GM19351 (cell line): ENCODE results near the gene HOOK2.
A peak's percentile ranks its signal among the peaks of the same experiment; 100 is the strongest.

Source experiments
- ATAC-seq: cut with Tn5 transposase; IDR thresholded peaks from one replicate; pipeline ENCODE4 v1.9.1; 2021; ENCODE audit warnings: mild to moderate bottlenecking, moderate library complexity; ENCODE audit not compliant: unreplicated experiment

Gene HOOK2

DNA sequence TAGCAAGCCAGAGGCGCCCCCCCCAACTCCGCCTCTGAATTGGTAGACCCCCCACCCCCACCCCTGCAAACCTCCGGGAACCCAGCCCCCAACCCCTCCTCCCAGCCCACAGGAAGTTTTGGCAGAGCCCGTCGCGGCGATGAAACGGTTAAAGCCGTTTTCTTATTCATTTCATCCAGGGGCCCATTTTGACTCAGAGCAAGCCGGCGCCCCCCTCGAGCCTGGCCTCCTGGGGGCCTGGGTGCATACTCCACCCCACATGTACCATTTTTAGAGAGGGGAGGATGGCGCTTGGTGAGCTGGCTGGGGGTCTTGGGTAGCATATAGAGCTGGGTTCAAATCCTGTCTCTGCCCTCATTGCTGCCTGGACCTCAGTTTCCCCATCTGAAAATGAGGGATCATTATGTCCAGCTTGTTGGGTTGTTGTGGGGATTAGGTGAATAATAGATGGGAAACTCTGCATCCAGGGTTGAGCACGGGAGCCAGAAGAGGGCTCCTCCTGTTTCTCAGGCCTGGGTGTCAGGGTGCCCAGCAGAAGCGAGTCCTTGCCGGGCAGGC, 8.0 kb upstream of the HOOK2 start:
- no peak for ATAC-seq

DNA sequence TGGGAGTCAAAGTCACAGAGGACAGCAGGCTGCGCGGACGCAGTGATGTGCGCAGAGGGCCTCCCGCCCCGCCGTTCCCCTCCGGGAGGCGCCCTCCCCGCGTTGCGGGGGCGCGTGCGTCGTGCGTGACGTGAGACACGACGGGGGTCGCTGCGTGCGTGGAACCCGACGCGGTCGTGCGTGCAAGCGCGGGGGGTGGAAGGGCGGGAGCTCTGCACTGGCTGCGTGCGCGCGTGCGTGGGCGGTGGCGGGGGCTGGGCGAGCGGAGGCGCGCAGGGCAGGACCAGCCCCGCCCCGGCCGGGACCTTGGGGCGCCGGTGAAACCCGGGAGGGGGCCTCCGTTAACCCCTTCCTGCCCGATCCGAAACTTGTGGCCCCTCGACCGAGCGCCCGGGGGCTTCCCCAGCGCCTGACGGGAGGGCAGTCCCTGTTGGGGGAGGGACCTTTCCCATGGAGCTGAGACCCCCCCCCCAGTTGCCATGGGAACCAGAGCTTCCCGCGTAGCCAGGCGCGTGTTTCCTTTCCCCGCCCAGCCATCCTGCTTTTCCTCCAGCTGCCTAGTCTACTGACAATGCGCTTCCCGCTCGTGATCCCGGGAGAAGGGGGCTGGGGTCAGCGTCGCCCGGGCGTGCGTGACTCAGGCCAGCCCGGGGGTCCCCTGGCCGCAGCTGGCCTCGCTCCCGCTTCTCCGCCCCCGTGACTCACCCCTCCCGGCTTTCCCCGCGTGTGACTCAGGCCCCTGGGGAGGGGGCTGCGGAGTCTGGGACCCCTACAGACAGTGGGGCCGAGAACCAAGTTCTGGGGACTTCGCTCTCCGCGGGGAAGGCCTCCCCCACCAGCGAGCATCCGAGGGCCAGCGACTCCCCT, 7.3 kb upstream of the HOOK2 start:
- no peak for ATAC-seq

DNA sequence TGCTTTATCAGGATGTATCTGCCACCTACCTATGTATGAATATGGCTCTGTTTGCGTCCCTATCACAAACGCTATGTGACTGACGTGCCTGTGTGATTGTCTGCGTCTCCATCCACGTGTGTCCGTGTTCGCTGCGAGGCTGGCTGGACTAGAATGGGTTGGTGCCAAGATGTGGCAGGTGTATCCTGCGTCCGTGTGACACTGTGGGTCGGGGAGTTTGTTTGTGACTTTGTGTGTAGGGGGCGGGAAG, 6.7 kb upstream of the HOOK2 start:
- ATAC-seq = no peak

DNA sequence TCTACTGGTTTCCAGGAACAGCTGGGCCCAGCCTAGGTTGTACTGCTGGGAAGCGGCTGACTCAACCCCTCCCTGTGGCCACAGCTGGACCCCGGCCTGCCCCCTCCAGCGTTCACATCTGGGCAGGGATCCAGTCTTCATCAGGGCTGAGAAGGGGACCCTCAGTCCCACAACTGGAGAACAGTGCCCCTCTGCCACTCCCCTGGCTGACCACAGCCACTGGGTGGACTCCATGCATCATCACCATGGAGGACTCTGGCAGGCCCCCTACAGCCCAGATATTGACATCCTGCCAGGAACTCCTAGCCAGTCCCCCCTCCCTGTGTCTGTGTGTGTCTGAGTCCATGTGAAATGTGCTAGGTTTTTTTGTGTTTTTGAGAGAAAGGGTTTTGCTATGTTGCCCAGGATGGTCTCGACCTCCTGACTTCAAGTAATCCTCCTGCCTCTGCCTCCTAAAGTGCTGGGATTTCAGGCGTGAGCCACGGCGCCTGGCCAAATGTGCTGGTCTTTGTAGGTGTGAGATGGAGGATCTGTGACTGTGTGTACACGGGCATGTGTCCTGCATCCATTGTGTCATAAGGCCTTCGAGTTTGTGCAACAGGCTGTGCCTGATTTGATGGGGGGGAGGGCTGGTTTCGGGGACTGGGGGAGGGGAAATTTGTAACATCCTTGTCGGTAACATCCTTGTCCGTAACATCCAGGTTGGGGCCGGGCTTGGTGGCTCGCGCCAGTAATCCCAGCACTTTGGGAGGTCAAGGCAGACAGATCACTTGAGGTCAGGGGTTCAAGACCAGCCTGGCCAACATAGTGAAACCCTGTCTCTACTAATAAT, 4.0 kb upstream of the HOOK2 start:
- no peak for ATAC-seq

DNA sequence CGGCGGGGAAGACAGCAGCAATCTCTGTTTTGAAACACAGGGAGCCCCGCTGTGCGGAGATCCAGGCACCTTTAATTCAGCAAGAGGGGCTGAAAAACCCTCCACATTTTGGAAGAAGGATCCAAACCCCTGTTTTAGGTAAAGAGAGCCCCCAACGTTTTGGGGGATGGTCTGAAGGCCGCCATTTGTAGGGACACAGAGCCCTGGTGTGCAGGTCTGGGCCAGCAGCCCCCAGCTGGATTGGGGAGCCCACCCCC, 3.5 kb upstream of the HOOK2 start:
- no peak for ATAC-seq

DNA sequence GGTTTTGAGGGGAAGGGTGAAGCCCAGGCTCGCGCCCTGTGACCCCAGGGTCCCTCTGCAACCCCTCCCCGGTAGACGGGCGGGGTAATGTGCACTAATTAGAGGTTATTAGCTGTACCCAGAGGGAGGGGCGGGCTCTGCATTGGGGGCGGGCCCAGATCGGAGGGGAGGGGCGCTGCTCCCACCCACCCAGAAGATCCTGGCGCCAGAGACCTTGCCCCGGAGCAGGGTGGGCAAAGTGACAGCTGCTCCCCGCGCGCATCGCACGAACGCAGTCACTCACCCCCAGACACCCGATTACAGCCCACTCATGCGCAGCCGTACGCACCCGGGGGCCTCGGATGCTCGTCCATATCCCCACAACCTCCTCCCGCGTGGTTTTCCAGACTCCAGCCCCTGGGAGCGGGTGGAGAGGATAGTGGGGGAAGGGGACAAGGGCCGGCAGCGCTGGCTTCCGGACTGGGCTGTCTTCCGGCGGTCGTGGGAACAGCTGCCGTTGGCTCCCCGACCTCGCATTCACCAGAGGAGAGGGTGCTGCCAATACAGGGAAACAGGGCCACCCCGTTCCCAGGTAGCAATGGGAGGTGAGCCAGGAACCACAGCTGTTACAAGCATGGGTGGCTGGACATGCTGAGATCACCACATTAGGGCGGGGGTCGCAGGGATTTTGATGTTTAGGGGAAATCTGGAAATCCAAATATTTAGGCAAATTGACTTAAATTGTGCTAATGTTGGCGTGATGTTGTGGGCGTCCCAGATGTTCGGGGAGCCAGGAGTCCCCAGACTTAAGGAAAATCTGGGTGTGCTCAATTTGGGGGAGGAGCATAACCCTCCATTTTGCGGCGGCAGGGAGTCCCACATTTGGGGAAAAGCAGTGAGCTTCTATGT, 2.9 kb upstream of the HOOK2 start:
- no peak for ATAC-seq

DNA sequence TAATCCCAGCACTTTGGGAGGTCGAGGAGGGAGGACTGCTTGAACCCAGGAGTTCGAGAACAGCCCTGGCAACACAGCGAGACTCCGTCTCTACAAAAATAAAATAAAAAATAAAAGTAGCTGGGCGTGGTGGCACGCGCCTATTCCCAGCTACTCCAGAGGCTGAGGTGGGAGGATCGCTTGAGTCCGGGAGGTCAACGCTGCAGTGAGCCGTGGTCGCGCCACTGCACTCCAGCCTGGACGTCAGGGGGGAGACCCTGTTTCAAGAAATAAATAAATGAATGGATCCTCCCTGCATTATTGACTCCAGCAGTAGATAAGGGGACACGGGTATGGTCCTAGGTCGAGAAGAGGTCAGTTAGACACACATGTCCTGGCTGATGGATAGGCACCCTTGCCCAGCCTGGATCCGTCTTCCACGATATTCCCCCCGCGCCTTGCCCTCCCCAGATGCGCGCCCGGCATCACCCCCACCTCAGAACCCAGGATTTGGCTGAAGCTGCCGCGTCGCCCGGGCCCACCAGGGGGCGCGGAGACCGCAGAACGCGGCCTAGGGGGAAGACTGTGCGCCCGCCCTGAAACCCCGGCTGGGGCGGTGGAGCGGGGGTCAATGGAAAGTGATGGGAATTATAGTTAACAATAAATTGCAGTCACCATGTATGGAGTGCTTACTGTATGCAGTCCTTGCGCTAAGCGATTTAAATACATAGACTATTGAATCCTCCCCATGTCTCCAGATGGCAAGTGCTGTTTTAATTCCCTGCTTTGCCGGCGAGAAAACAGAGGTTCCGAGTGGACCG, 2.1 kb upstream of the HOOK2 start:
- peak; percentile 43 for ATAC-seq

DNA sequence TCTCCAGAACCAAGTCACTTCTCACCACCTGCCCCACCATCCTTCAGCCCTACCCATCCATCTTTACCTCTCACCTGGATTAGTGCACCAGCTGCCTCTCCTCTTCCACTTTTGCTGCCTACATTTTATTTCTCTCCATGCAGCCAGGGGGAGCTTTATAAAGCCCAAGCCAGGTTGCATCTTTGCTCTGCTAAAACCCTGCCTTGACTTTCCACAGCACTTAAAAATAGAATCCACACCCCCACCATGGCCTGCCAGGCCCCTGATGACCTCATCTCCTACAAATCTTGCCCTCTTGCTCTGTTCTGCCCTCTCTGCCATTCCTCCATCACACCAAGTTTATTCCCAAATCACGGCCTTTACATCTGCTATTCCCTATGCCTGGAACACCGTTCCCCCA, 1.8 kb downstream of the HOOK2 start:
- no peak for ATAC-seq

DNA sequence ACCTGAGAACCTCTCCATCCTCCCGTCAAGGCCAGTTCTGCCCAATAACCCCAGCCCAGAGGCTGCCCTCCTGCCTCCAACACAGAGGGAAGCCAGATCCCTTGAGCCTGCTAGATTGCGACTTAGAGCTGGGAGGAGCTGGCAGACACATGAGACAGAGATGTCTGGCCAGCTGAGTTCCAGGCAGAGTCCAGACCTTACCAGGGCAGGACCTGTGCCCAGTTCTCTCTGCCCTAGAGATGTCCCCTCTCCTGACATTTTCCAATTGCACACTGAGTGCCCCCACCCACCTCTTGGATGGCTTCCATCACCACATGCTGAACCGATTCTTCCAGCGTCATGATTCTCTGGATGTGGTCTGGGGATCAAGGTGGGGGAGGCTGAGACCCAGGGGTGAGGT, 3.0 kb downstream of the HOOK2 start:
- no peak for ATAC-seq

DNA sequence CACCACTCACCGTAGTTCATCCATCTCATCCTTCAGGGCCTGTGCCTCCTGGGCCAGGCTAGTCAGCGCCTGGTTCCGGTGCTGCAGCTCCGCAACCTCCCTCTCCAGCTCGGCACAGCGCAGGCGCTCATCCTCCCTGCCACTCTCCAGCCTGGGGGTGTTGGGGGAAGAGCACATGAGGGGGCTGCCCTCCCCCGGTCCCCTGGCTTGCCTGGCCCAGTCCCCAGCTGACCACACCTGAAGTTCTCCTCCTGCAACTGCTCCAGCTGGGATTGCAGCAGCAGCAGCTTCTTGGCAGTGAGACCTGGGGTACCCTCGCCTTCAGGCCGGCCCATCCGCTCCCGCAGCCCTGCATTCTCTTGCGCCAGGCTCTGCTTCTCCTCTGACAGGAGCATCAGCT, 4.4 kb downstream of the HOOK2 start:
- no peak for ATAC-seq

DNA sequence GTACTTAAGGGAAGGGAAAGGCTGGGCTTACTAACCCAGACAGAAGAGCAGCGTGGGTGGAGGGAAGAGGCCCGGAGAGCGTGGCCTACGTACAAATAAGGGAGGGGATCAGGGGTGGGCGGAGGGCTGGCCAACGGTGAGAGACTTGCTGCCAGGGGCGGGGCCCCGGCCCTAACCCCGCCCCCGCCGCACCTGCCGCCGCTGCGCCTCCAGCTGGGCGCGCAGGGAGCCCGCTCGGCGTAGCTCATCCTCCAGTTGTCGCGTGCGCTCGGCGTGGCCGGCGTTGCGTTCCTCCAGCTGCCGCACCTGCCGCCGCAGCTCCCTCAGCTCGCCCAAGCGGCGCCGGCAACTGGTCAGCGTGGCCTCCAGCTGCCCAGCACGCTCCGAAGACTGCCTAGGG, 5.7 kb downstream of the HOOK2 start:
- no peak for ATAC-seq

DNA sequence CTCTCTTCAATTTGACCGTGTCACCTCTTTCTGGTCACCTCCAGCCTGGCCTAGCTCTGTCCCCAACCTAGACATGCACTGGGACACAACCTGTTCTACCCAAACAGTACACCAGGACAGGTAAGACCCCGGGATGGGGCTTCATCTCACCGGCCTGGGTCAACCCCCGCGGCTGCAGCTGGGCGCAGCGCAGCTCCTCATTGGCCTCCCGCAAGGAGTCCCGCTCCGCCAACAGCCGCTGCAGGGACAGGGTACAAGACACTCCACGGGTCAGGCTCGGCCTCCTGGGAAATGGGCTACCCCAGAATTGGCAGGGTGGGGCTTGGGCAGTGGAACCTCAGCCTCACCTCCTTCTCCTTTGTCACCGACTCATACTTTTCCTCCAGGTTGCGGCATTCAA, 7.7 kb downstream of the HOOK2 start:
- no peak for ATAC-seq

DNA sequence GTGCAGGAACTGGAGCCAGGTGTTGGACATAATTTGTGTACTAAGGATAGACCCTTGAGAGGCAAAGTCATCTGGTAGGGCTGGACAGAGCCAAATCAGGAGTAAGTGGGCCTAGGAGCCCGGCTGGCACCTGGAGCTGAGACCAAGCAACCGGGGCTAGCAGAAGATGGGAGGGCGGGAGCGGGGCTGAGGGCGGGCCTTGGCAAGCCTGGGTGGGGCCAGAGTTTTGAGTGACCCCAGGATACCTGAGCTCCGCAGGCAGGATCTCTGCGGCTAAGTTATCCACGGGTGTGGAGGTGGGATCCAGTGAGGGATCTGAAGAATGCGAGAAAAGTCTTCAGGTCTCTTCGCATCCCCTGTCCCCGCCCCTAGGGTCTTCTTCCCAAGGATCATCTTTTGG, 8.2 kb downstream of the HOOK2 start:
- ATAC-seq = no peak

DNA sequence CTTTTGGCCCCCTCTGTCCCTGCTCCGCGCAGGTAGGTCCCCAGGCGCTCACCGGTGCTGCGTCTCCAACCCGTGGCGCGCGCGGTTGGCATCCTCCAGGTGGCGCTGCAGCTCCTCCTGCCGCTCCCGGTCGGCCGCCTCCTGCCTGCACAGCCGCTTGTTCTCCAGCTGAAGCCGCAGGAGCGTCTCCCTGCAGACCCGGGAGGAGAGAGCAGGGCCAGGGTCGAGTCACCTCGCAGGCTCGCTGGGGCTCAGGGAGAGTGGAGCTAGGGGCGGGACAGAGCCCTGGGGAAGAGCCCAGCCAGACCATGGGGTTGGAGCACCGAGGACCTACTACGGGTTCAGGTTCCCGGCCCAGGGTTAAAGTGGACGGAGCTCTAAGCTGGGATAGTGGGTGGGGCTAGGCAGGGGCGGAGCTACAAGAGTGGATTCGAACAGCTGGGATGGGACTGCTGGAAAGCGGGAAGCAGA, 9.3 kb downstream of the HOOK2 start:
- ATAC-seq = no peak

DNA sequence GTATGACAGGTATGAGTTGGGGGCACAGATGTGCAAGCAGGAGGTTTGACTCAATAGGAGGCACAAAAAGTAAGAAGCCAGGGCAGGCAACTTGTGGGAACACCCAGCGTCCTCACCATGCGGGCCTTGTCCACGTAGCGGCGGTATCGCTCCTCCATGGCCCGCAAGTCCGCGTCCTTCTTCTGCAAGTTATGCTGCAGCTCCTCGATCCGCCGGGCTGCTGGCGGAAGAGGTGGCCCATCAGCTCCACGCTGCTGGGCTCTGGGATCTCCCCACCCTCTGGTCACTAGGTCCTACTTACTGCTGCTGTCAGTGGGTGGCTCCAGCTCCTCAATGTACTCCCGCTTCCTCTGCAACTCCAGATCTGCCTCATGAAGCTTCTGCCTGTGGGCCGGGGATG, 10.7 kb downstream of the HOOK2 start:
- no peak for ATAC-seq

DNA sequence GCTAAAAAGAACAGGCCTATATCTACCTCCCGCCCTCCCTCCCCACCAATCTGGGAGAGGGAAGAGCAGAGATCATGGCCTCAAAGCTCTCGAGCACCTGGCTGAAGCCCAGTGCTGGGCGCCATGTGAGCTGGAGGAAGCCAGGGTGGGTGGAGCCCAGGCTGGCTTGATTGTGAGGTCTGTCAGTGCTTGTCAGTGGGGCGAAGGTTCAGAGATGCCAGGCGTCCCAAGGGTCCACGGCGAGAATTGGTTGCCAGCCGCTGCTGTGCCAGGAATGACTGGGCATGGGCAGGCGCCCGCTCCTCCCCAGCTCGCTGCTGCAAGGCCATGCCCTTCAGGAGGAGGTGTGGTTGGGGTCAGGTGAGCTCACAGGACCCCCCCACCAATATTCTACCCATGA, 12.3 kb downstream of the HOOK2 start:
- no peak for ATAC-seq

DNA sequence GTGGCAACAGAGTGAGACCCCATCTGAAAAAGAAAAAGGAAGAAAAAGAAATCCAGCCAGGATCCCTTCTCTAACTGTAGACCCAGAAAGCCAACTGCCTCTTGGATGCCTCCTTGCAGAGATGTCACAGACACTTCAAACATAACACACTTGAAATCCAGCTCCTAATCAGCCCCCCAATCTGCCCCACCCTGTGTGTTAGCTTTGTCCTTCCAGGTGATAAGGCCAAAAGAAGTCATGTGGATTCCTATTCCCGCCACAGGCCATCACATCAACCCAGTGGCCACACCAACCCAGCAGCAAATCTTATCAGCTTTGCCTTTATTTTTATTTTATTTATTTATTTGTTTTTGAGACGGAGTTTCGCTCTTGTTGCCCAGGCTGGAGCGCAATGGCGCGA, 15.7 kb downstream of the HOOK2 start:
- ATAC-seq = no peak

DNA sequence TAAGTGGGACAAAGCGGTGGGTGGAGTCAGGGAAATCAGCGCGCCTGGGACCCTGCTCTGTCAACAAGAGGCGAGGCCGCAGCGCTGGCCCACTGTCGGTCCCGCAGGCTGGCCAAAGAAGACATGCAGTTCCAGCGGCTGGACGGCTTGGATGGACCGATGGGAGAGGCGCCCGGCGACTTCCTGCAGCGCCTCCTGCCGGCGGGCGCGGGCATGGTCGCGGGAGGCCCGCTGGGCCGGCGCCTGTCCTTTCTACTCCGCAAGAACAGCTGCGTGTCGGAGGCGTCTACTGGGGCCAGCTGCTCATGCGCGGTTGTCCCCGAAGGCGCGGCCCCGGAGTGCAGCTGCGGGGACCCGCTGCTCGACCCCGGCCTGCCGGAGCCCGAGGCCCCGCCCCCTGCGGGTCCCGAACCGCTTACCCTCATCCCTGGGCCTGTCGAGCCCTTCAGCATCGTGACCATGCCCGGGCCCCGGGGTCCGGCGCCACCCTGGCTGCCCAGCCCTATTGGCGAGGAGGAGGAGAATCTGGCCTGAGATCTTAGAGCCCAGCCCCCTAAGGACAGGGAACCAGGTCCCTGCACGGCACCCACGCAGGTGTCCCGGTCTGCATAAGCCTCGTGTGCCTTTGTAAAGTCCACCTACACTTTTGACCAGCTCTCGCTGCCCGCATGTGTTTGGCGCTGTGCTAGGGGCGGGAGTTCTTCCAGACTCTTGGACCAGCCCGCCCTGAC, 17.6 kb downstream of the HOOK2 start:
- no peak for ATAC-seq

DNA sequence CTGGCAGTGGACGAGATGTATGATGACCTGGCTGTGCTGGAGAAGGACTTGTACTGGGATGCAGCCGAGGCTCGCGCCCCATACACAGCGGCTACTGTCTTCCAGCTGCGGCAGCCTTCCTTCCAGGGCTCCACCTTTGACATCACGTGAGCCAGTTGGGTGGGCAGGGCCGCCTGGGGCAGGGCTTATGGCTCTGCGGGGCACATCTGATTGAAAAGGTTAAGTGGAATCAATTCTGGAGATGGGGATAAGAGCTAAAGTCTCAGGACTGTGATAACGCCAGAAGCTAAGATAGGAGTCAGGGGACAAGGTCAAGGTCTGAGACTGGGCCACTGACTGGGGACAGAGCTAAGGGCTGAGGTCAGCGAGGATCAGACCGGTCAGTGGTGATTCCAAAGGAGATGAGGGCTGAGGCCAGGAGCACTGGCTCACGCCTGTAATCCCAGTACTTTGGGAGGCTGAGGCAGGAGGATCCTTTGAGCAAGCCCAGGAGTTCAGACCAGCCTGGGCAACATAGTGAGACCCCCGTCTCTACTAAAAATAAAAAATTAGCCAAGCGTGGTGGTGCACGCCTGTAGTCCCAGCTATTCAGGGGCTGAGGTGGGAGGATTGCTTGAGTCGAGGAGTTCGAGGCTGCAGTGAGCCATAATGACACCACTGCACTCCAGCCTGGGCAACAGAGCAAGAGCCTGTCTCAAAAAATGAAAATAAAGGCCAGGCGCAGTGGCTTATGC, 19.0 kb downstream of the HOOK2 start:
- ATAC-seq = no peak
